NCI-H1105 (cell line): ENCODE measurements around the gene ZNF419.

Experiments used
- DNase-seq: peaks from one replicate; lab custom pipeline; 2025; lab: John Stamatoyannopoulos, UW

Gene ZNF419

DNA sequence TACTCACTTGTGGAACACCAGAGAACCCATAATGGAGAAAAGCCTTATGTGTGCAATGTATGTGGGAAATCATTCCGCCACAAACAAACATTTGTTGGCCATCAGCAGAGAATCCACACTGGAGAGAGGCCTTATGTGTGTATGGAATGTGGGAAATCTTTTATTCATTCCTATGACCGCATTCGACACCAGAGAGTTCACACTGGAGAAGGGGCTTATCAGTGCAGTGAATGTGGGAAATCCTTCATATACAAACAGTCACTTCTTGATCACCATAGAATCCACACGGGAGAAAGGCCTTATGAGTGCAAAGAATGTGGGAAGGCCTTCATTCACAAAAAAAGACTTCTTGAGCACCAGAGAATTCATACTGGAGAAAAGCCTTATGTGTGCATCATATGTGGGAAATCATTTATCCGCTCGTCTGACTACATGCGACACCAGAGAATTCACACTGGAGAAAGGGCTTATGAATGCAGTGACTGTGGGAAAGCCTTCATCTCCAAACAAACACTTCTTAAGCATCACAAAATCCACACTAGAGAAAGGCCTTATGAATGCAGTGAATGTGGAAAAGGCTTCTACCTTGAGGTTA lies 50.5 kb downstream of the ZNF419 start:
- no peak for DNase-seq
